GM23338 (cell line): ENCODE measurements around the gene PFKFB3. TPM values are rescaled to one million over a fixed set of nuclear protein-coding genes. Genes with fewer than 3 reads are reported as not detected.

Source experiments
- ATAC-seq: fragments of 200-7000 bp; cut with Tn5 transposase; 3 replicates; pipeline ENCODE4 v1.9.1; 2020
- DNase-seq: peaks from one replicate; pipeline ENCODE4 v3.0.0-alpha.2; 2015; ENCODE audit warnings: low spot score
- H2AFZ ChIP-seq: fragments of 200-600 bp; sonication (generic); 2 replicates; pipeline ENCODE4 v1.8.0; 2016; ENCODE audit warnings: antibody characterized with exemption, mild to moderate bottlenecking, moderate library complexity
- H3F3A ChIP-seq: fragments of 200-600 bp; sonication (generic); replicated peaks from 2 replicates; pipeline ENCODE4 v1.8.0; 2017; ENCODE audit warnings: antibody characterized with exemption, mixed run types, low read depth
- H3K27ac ChIP-seq: fragments of 200-600 bp; sonication (generic); 2 replicates; pipeline ENCODE4 v1.6.1; 2016; ENCODE audit warnings: low read depth
- H3K27me3 ChIP-seq: fragments of 200-600 bp; sonication (generic); 2 replicates; pipeline ENCODE4 v1.8.0; 2016; ENCODE audit warnings: mild to moderate bottlenecking, mixed run types, moderate library complexity; ENCODE audit not compliant: insufficient read depth
- H3K36me3 ChIP-seq: fragments of 200-600 bp; sonication (generic); 2 replicates; pipeline ENCODE4 v1.8.0; 2016; ENCODE audit warnings: mild to moderate bottlenecking; ENCODE audit not compliant: insufficient read depth
- H3K4me1 ChIP-seq: fragments of 200-600 bp; sonication (generic); 2 replicates; pipeline ENCODE4 v1.8.0; 2016; ENCODE audit warnings: mild to moderate bottlenecking, moderate library complexity; ENCODE audit not compliant: insufficient read depth
- H3K4me2 ChIP-seq: fragments of 200-600 bp; sonication (generic); 2 replicates; pipeline ENCODE4 v1.7.1; 2017; ENCODE audit warnings: mixed run types
- H3K4me3 ChIP-seq: fragments of 200-600 bp; sonication (generic); 2 replicates; pipeline ENCODE4 v1.6.1; 2016; ENCODE audit warnings: mixed run types
- H3K79me2 ChIP-seq: fragments of 200-600 bp; sonication (generic); replicated peaks from 2 replicates; pipeline ENCODE4 v1.8.0; 2017; ENCODE audit warnings: mild to moderate bottlenecking; ENCODE audit not compliant: insufficient read depth
- H3K9me2 ChIP-seq: fragments of 200-600 bp; sonication (generic); 2 replicates; pipeline ENCODE4 v1.8.0; 2017; ENCODE audit not compliant: insufficient read depth
- H4K20me1 ChIP-seq: fragments of 200-600 bp; sonication (generic); replicated peaks from 2 replicates; pipeline ENCODE4 v1.8.0; 2017; ENCODE audit warnings: mild to moderate bottlenecking; ENCODE audit not compliant: insufficient read depth
- H3K27ac Mint-ChIP-seq: 2 replicates; pipeline ENCODE4 v1.8.0; 2020; ENCODE audit warnings: inconsistent platforms, mild to moderate bottlenecking, moderate library complexity, mixed read lengths
- H3K27me3 Mint-ChIP-seq: 3 replicates; pipeline ENCODE4 v1.8.0; 2022; ENCODE audit warnings: low read depth, mild to moderate bottlenecking, moderate library complexity, mixed read lengths, inconsistent platforms; ENCODE audit not compliant: insufficient read depth, poor library complexity
- H3K36me3 Mint-ChIP-seq: 3 replicates; pipeline ENCODE4 v1.8.0; 2021; ENCODE audit warnings: low read depth, mild to moderate bottlenecking, inconsistent platforms, moderate library complexity, mixed read lengths
- H3K4me1 Mint-ChIP-seq: 3 replicates; pipeline ENCODE4 v1.8.0; 2020; ENCODE audit warnings: mild to moderate bottlenecking, inconsistent platforms, mixed read lengths
- H3K4me3 Mint-ChIP-seq: 3 replicates; pipeline ENCODE4 v1.8.0; 2021; ENCODE audit warnings: moderate library complexity, mild to moderate bottlenecking, inconsistent platforms, mixed read lengths
- H3K9me3 Mint-ChIP-seq: 3 replicates; pipeline ENCODE4 v1.8.0; 2020; ENCODE audit warnings: moderate library complexity, mild to moderate bottlenecking, inconsistent platforms, mixed read lengths
- CREB1 ChIP-seq: fragments of 250-450 bp; sonication (Bioruptor Pico); IDR thresholded peaks from 2 replicates; pipeline ENCODE4 v1.5.0; 2020; ENCODE audit warnings: low read depth, mild to moderate bottlenecking, moderate library complexity
- EZH2 ChIP-seq: fragments of 200-600 bp; sonication (generic); IDR thresholded peaks from one replicate; pipeline ENCODE4 v1.8.0; 2017; ENCODE audit warnings: antibody characterized with exemption, mild to moderate bottlenecking, low read depth; ENCODE audit not compliant: unreplicated experiment
- EZH2phosphoT487 ChIP-seq: fragments of 200-600 bp; sonication (generic); IDR thresholded peaks from one replicate; pipeline ENCODE4 v1.8.1; 2018; ENCODE audit warnings: antibody characterized with exemption; ENCODE audit not compliant: unreplicated experiment
- JUNB ChIP-seq: IDR thresholded peaks from one replicate; pipeline ENCODE4 v1.6.1; 2016; ENCODE audit warnings: antibody characterized with exemption; ENCODE audit not compliant: unreplicated experiment
- NANOG ChIP-seq: IDR thresholded peaks from 2 replicates; pipeline ENCODE4 v1.6.1; 2016; ENCODE audit warnings: antibody characterized with exemption, borderline replicate concordance
- POLR2AphosphoS5 ChIP-seq: IDR thresholded peaks from 2 replicates; pipeline ENCODE4 v1.6.1; 2016; ENCODE audit warnings: antibody characterized with exemption, low read depth
- ZNF114 ChIP-seq: fragments of 250-450 bp; sonication (Bioruptor Pico); IDR thresholded peaks from 2 replicates; pipeline ENCODE4 v1.5.0; 2020; ENCODE audit warnings: mild to moderate bottlenecking, moderate library complexity
- ZNF331 ChIP-seq: fragments of 250-450 bp; sonication (Bioruptor Pico); IDR thresholded peaks from 2 replicates; pipeline ENCODE4 v1.5.0; 2020; ENCODE audit warnings: low read depth, mild to moderate bottlenecking, moderate library complexity
- polyA plus RNA-seq: library from polyadenylated mRNA; unstranded; fragments of >200 nt; fragmentation: Nextera tagmentation; extraction: Ambion mirVana; gene quantifications from 2 replicates; pipeline ENCODE4 v1.2.1, GENCODE V29; 2016
- total RNA-seq: library from RNA; depleted of rRNA; stranded (reverse); fragments of >200 nt; shearing (Covaris generic); gene quantifications from 2 replicates; pipeline ENCODE4 v1.2.3, GENCODE V29; 2014
- TF ChIP-seq, protein P1 (sequence below): IDR thresholded peaks from one replicate; pipeline ENCODE4 v1.6.1; 2018; ENCODE audit warnings: antibody characterized with exemption; ENCODE audit not compliant: unreplicated experiment
- TF ChIP-seq, protein P2 (sequence below), 2 experiments: fragments of 200-600 bp in 1 of 2; sonication (generic) in 1 of 2; conservative IDR thresholded peaks; 2 replicates each; pipeline versions ENCODE4 v1.5.1 to v1.6.1; 2016 to 2017; ENCODE audit warnings: antibody characterized with exemption in 2 of 2, low read depth in 2 of 2, mild to moderate bottlenecking in 2 of 2, moderate library complexity in 1 of 2

The PFKFB3 gene
- total and polyA plus RNA-seq, 2 experiments from 2014 or later: 9.5 to 26.8 TPM

DNA sequence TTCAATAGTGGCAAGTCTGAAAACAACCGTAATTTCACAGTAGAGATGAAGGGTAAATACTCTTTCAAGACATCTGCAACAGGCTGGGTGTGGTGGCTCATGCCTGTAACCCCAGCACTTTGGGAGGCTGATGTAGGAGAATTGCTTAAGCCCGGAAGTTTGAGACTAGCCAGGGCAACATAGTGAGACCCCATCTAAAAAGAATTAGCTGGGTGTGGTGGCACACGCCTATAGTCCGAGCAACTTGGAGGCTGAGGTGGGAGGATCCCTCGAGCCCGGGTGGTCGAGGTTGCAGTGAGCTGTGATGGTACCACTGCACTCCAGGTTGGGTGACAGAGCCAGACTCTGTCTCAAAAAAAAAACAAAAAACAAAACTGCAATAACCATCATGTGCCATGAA, 71.8 kb downstream of the PFKFB3 start:
- Histone ChIP-seq H3K4me2 (no peak overlapping the region), H3K27ac (no peak overlapping the region), H4K20me1 (no peaks in the 10 kb centered on the region), H2AFZ (no peak overlapping the region), H3K79me2 (no peaks in the 10 kb centered on the region), H3K4me1 (no peaks in the 10 kb centered on the region), H3K9me2 (no peaks in the 10 kb centered on the region), H3K4me3 (no peak overlapping the region), H3K27me3 (no peaks in the 10 kb centered on the region), H3F3A (no peaks in the 10 kb centered on the region), H3K36me3 (no peaks in the 10 kb centered on the region)
- Mint-ChIP-seq H3K27ac (no peak overlapping the region), H3K36me3 (no peaks in the 10 kb centered on the region), H3K27me3 (peaks cover 9% of the 10 kb centered on the region), H3K9me3 (no peaks in the 10 kb centered on the region), H3K4me1 (peaks cover 8% of the 10 kb centered on the region), H3K4me3 (no peak overlapping the region)
- ATAC-seq: no peak
- no peak for TF ChIP-seq JUNB
- no peak for TF ChIP-seq ZNF331 (CRISPR knock-in tag)
- no peak for TF ChIP-seq CREB1 (CRISPR knock-in tag)
- TF ChIP-seq POLR2AphosphoS5: no peak
- no peak for TF ChIP-seq EZH2phosphoT487
- TF ChIP-seq ZNF114 (CRISPR knock-in tag): no peak
- TF ChIP-seq NANOG: no peak
- TF ChIP-seq EZH2: no peak
- DNase-seq: no peak

DNA sequence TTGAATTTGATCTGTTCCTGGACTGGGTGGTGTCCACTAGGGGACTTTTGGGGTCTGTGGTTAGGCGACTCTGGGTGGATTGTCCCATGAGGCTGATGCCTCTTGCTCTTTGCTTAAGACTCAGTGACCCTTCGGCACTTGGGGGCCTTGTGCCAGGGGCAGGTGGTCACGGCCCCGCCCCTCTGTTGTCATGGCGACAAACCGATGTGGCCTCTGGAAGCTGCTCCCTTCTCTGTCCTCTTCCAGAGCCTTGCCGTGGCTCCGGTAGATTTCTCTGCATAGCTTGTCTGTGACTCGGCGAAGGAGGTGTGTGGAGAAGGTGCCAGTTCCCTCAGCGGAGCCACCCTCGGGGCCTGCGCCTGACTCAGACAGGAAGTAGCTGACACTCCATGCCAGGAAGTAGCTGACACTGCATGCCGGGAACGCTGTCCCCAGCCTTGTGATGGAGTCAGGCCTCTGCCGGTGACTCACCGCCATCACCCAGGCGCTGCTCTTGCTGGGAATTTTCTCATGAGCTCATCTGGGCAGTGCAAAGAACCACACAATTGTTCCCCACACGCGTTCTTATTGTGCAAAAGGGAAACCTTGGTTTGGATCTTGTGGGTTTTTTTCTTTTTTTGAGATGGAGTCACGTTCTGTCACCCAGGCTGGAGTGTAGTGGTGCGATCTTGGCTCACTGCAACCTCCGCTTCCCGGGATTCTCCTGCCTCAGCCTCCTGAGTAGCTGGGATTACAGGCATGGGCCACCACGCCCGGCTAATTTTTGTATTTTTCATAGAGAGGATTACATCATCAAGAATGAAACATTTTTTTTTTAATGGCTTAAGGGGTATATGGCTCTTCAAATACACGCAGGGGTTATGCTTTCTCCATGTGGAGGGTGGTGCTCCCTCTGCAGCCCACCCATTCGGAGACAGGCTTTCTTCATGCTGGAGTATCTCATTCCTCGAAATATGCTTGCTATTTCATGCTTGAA, 72.6 kb downstream of the PFKFB3 start:
- Histone ChIP-seq H3F3A (no peaks in the 10 kb centered on the region), H3K79me2 (no peaks in the 10 kb centered on the region), H3K4me3 (no peak overlapping the region), H3K27me3 (no peaks in the 10 kb centered on the region), H3K27ac (no peak overlapping the region), H4K20me1 (no peaks in the 10 kb centered on the region), H3K4me1 (no peaks in the 10 kb centered on the region), H3K9me2 (no peaks in the 10 kb centered on the region), H3K4me2 (no peak overlapping the region), H3K36me3 (no peaks in the 10 kb centered on the region), H2AFZ (no peak overlapping the region)
- ATAC-seq (peak; percentile 41), DNase-seq (peak; percentile 56)
- H3K4me3 Mint-ChIP-seq: no peak overlapping the region
- H3K9me3 Mint-ChIP-seq: no peaks in the 10 kb centered on the region
- H3K27me3 Mint-ChIP-seq: peaks cover 7% of the 10 kb centered on the region
- H3K4me1 Mint-ChIP-seq: peaks cover 16% of the 10 kb centered on the region
- TF ChIP-seq, protein P1, sequence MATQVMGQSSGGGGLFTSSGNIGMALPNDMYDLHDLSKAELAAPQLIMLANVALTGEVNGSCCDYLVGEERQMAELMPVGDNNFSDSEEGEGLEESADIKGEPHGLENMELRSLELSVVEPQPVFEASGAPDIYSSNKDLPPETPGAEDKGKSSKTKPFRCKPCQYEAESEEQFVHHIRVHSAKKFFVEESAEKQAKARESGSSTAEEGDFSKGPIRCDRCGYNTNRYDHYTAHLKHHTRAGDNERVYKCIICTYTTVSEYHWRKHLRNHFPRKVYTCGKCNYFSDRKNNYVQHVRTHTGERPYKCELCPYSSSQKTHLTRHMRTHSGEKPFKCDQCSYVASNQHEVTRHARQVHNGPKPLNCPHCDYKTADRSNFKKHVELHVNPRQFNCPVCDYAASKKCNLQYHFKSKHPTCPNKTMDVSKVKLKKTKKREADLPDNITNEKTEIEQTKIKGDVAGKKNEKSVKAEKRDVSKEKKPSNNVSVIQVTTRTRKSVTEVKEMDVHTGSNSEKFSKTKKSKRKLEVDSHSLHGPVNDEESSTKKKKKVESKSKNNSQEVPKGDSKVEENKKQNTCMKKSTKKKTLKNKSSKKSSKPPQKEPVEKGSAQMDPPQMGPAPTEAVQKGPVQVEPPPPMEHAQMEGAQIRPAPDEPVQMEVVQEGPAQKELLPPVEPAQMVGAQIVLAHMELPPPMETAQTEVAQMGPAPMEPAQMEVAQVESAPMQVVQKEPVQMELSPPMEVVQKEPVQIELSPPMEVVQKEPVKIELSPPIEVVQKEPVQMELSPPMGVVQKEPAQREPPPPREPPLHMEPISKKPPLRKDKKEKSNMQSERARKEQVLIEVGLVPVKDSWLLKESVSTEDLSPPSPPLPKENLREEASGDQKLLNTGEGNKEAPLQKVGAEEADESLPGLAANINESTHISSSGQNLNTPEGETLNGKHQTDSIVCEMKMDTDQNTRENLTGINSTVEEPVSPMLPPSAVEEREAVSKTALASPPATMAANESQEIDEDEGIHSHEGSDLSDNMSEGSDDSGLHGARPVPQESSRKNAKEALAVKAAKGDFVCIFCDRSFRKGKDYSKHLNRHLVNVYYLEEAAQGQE: no peak
- TF ChIP-seq JUNB (no peak), POLR2AphosphoS5 (no peak), EZH2phosphoT487 (no peak), ZNF114 (CRISPR knock-in tag) (no peak), EZH2 (no peak), CREB1 (CRISPR knock-in tag) (no peak)
- TF ChIP-seq, protein P2, sequence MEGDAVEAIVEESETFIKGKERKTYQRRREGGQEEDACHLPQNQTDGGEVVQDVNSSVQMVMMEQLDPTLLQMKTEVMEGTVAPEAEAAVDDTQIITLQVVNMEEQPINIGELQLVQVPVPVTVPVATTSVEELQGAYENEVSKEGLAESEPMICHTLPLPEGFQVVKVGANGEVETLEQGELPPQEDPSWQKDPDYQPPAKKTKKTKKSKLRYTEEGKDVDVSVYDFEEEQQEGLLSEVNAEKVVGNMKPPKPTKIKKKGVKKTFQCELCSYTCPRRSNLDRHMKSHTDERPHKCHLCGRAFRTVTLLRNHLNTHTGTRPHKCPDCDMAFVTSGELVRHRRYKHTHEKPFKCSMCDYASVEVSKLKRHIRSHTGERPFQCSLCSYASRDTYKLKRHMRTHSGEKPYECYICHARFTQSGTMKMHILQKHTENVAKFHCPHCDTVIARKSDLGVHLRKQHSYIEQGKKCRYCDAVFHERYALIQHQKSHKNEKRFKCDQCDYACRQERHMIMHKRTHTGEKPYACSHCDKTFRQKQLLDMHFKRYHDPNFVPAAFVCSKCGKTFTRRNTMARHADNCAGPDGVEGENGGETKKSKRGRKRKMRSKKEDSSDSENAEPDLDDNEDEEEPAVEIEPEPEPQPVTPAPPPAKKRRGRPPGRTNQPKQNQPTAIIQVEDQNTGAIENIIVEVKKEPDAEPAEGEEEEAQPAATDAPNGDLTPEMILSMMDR (conservative IDR thresholded peaks at IDR 0.05; ENCODE audit: low read depth in 2 of 2): no peak
- H3K36me3 Mint-ChIP-seq: no peaks in the 10 kb centered on the region
- no peak overlapping the region for H3K27ac Mint-ChIP-seq
